IMR-90 (cell line): ENCODE measurements around the gene EXT2. TPM values are rescaled to one million over a fixed set of nuclear protein-coding genes. Genes with fewer than 3 reads are reported as not detected.

ENCODE experiments used
- ATAC-seq: fragments of 200-7000 bp; cut with Tn5 transposase; 2 replicates; pipeline ENCODE4 v1.9.1; 2020; ENCODE audit warnings: low read depth, mild to moderate bottlenecking, moderate library complexity
- BruUV-seq: library from RNA; stranded (reverse); fragments of 400-500 nt; replicated peaks from 2 replicates; lab custom pipeline; 2021; lab: Mats Ljungman, UMichigan
- CTCF ChIA-PET: fragments of 300-600 bp; formaldehyde crosslinking; extraction: SDS; loops from one replicate; lab custom pipeline; 2021; ENCODE audit warnings: antibody characterized with exemption; lab: Yijun Ruan, JAX
- POLR2A ChIA-PET: fragments of 300-600 bp; sonication (Branson Sonifier 250); formaldehyde crosslinking; loops from one replicate; lab custom pipeline; 2022; ENCODE audit warnings: antibody characterized with exemption; ENCODE audit not compliant: unreplicated experiment; lab: Charles Lee
- DNase-seq: peaks from one replicate; pipeline ENCODE4 v3.0.0; 2013
- H2AFZ ChIP-seq: replicated peaks from 2 replicates; pipeline ENCODE3; 2013; ENCODE audit warnings: low read length, mild to moderate bottlenecking; ENCODE audit not compliant: poor library complexity
- H2AK5ac ChIP-seq: 2 replicates; pipeline ENCODE4 v1.6.1; 2013; ENCODE audit warnings: low read depth, low read length, inconsistent platforms
- H2AK9ac ChIP-seq: replicated peaks from 2 replicates; pipeline ENCODE3; 2013; ENCODE audit warnings: mild to moderate bottlenecking, low read depth, low read length, moderate library complexity; ENCODE audit not compliant: poor library complexity
- H2BK120ac ChIP-seq: 2 replicates; pipeline ENCODE4 v1.6.1; 2013; ENCODE audit warnings: low read depth, low read length, inconsistent platforms
- H2BK15ac ChIP-seq: 3 replicates; pipeline ENCODE4 v1.6.1; 2013; ENCODE audit warnings: low read depth, low read length, inconsistent platforms
- H2BK20ac ChIP-seq: 2 replicates; pipeline ENCODE4 v1.6.1; 2013; ENCODE audit warnings: low read depth, mild to moderate bottlenecking, inconsistent platforms, low read length, moderate library complexity
- H2BK5ac ChIP-seq: 2 replicates; pipeline ENCODE4 v1.6.1; 2013; ENCODE audit warnings: mild to moderate bottlenecking, low read depth, low read length, inconsistent platforms; ENCODE audit not compliant: poor library complexity, severe bottlenecking
- H3K14ac ChIP-seq: replicated peaks from 2 replicates; pipeline ENCODE4 v1.6.1; 2013; ENCODE audit warnings: low read depth, low read length, inconsistent platforms
- H3K18ac ChIP-seq: 2 replicates; pipeline ENCODE4 v1.6.1; 2013; ENCODE audit warnings: low read depth, low read length, control low read depth
- H3K23ac ChIP-seq: 2 replicates; pipeline ENCODE4 v1.6.1; 2013; ENCODE audit warnings: low read depth, low read length, inconsistent platforms
- H3K27ac ChIP-seq: 2 replicates; pipeline ENCODE4 v1.5.1; 2013; ENCODE audit warnings: mild to moderate bottlenecking, control low read depth, low read length; ENCODE audit not compliant: insufficient read depth
- H3K27me3 ChIP-seq: 2 replicates; pipeline ENCODE4 v1.6.1; 2013; ENCODE audit warnings: low read length; ENCODE audit not compliant: control insufficient read depth, insufficient read depth
- H3K36me3 ChIP-seq: 2 replicates; pipeline ENCODE4 v1.6.1; 2013; ENCODE audit warnings: low read length, mixed read lengths; ENCODE audit not compliant: control insufficient read depth, insufficient read depth
- H3K4ac ChIP-seq: 2 replicates; pipeline ENCODE4 v1.6.1; 2013; ENCODE audit warnings: low read depth, low read length, inconsistent platforms
- H3K4me1 ChIP-seq: 2 replicates; pipeline ENCODE4 v1.6.1; 2013; ENCODE audit warnings: low read length, mixed read lengths; ENCODE audit not compliant: control insufficient read depth, insufficient read depth
- H3K4me2 ChIP-seq: 2 replicates; pipeline ENCODE4 v1.6.1; 2013; ENCODE audit warnings: low read depth, mild to moderate bottlenecking, control low read depth, low read length, moderate library complexity
- H3K4me3 ChIP-seq: 2 replicates; pipeline ENCODE4 v1.5.1; 2013; ENCODE audit warnings: low read depth, mild to moderate bottlenecking, control low read depth, low read length, moderate library complexity; ENCODE audit not compliant: insufficient read depth
- H3K56ac ChIP-seq: 2 replicates; pipeline ENCODE4 v1.6.1; 2013; ENCODE audit warnings: low read length, inconsistent platforms; ENCODE audit not compliant: insufficient read depth; ENCODE audit errors: extremely low read depth
- H3K79me1 ChIP-seq, 2 experiments: 2 replicates each; pipeline ENCODE4 v1.6.1; 2013; ENCODE audit warnings: low read length in 2 of 2, inconsistent platforms in 1 of 2, low read depth in 1 of 2
- H3K9ac ChIP-seq: 2 replicates; pipeline ENCODE4 v1.6.1; 2013; ENCODE audit warnings: low read depth, low read length, control low read depth
- H3K9me1 ChIP-seq: 2 replicates; pipeline ENCODE4 v1.6.1; 2013; ENCODE audit warnings: low read length, inconsistent platforms; ENCODE audit not compliant: insufficient read depth
- H3K9me3 ChIP-seq: 2 replicates; pipeline ENCODE4 v1.6.1; 2013; ENCODE audit warnings: low read length; ENCODE audit not compliant: control insufficient read depth, insufficient read depth
- H4K20me1 ChIP-seq: 2 replicates; pipeline ENCODE4 v1.6.1; 2013; ENCODE audit warnings: low read length, inconsistent platforms; ENCODE audit not compliant: insufficient read depth
- H4K5ac ChIP-seq: 2 replicates; pipeline ENCODE4 v1.6.1; 2013; ENCODE audit warnings: mild to moderate bottlenecking, low read depth, low read length, control low read depth
- H4K8ac ChIP-seq, 2 experiments: 2 replicates each; pipeline ENCODE4 v1.6.1; 2013; ENCODE audit warnings: low read depth in 2 of 2, low read length in 2 of 2, control low read depth in 1 of 2, inconsistent platforms in 1 of 2
- H4K91ac ChIP-seq: 2 replicates; pipeline ENCODE4 v1.6.1; 2013; ENCODE audit warnings: low read depth, low read length, inconsistent platforms; ENCODE audit not compliant: insufficient read depth
- CEBPB ChIP-seq: IDR thresholded peaks from 2 replicates; pipeline ENCODE4 v1.6.1; 2012; ENCODE audit warnings: low read depth, low read length, improper control_type of control experiment
- RCOR1 ChIP-seq: IDR thresholded peaks from 2 replicates; pipeline ENCODE4 v1.6.1; 2012; ENCODE audit warnings: mild to moderate bottlenecking, low read length, improper control_type of control experiment; ENCODE audit not compliant: insufficient replicate concordance
- WGBS, 2 experiments: methylation state at CpG; one replicate each; pipeline versions ENCODE4 v1.1.5 to v1.1.7; 2013; ENCODE audit warnings: missing lambda C conversion rate in 2 of 2; ENCODE audit not compliant: insufficient read length in 1 of 2; ENCODE audit errors: extremely low coverage in 2 of 2; 5-methylcytosine and 5-hydroxymethylcytosine counted together
- dilution Hi-C: fragments of 300-500 bp; cut with HindIII; formaldehyde crosslinking; loops from one replicate; pipeline ENCODE4 v1.14.3; 2018; ENCODE audit warnings: low sequenced_read_pairs; ENCODE audit not compliant: unreplicated experiment
- in situ Hi-C: fragments of 300-500 bp; cut with MboI; formaldehyde crosslinking; loops from 3 replicates; pipeline ENCODE4 v1.14.3; 2019; ENCODE audit warnings: low sequenced_read_pairs, inconsistent platforms, mixed read lengths
- intact Hi-C: fragments of 100-400 bp; cut with micrococcal nuclease; formaldehyde crosslinking; loops from 2 replicates; pipeline ENCODE4 v1.10.0; 2022
- polyA plus RNA-seq, 3 experiments: library from polyadenylated mRNA; depleted of rRNA; stranded (reverse); fragments of >200 nt; gene quantifications; 2 replicates each; pipeline ENCODE4 v1.2.3, GENCODE V29; 2012; ENCODE audit warnings: low replicate concordance in 1 of 3
- total RNA-seq: library from RNA; depleted of rRNA; stranded (reverse); fragments of >200 nt; gene quantifications from 2 replicates; pipeline ENCODE4 v1.2.3, GENCODE V29; 2012

Gene EXT2
- total and polyA plus RNA-seq, 2 of the 4 experiments (the other 2 are of a cell fraction): 75.0 to 85.3 TPM

- CTCF ChIA-PET: interaction anchor here (0.7 to 4.5 kb wide), 3 partner anchors 10 to 185 kb away, joined by 3 to 29 read pairs (median 4); partner anchors contain the start of gene EXT2
- Histone ChIP-seq H4K5ac (no peak overlapping the region), H3K27me3 (no peaks in the 10 kb centered on the region), H3K4ac (no peak overlapping the region), H3K4me3 (no peak overlapping the region), H4K8ac (no peak overlapping the region), H4K20me1 (peaks cover 31% of the 10 kb centered on the region), H2AFZ (no peak overlapping the region), H3K9me1 (peaks cover 9% of the 10 kb centered on the region; the same call in 1 of the 2 replicates), H3K14ac (no peak overlapping the region), H3K4me1 (no peaks in the 10 kb centered on the region), H2BK120ac (no peak overlapping the region), H2BK15ac (no peak overlapping the region), H3K18ac (no peak overlapping the region), H2BK5ac (no peak overlapping the region), H3K9me3 (no peaks in the 10 kb centered on the region), H3K23ac (no peak overlapping the region), H3K9ac (no peak overlapping the region), H3K4me2 (no peak overlapping the region), H2BK20ac (no peak overlapping the region), H2AK5ac (no peak overlapping the region), H3K27ac (no peak overlapping the region), H3K36me3 (peaks cover 14% of the 10 kb centered on the region), H3K56ac (no peak overlapping the region), H3K79me1 (peaks cover 27 to 45% of the 10 kb centered on the region in 2 experiments; a peak in 3 of 4 replicates), H2AK9ac (no peak overlapping the region), H4K91ac (no peak overlapping the region)
- no peak for DNase-seq
- no peak for ATAC-seq
- POLR2A ChIA-PET: interaction anchor here (0.5 kb wide), 1 partner anchor 12 kb away, joined by 4 read pairs; no protein-coding TSS in a partner anchor
- dilution Hi-C loops: no loop called here
- TF ChIP-seq RCOR1 (no peak), CEBPB (peak; percentile 40; the same call in 1 of the 2 replicates)
- no CpG with 5 or more reads among the region's 5 CpGs for WGBS, 2 experiments
- no TSS peak for BruUV-seq
- intact Hi-C loops: no loop called here
- in situ Hi-C loops: loop anchor here (25.0 kb wide), 1 partner anchor 808 kb away; no protein-coding TSS in a partner anchor
Measured at GRCh38 chr11:44104481-44105294, 9.2 kb downstream of the EXT2 start.
